DND-41 (cell line): ENCODE results near the gene NUP85.

Experiments used
- EZH2 ChIP-seq: IDR thresholded peaks from 3 replicates; pipeline ENCODE4 v1.6.1; 2012; ENCODE audit warnings: borderline replicate concordance, low read depth, mild to moderate bottlenecking, moderate library complexity, low read length, inconsistent platforms; ENCODE audit not compliant: severe bottlenecking
- TF ChIP-seq, protein P1 (sequence below): IDR thresholded peaks from 2 replicates; pipeline ENCODE4 v1.5.1; 2012; ENCODE audit warnings: borderline replicate concordance, low read length, moderate library complexity, mild to moderate bottlenecking; ENCODE audit not compliant: poor library complexity, severe bottlenecking; ENCODE audit errors: extremely low read depth

DNA sequence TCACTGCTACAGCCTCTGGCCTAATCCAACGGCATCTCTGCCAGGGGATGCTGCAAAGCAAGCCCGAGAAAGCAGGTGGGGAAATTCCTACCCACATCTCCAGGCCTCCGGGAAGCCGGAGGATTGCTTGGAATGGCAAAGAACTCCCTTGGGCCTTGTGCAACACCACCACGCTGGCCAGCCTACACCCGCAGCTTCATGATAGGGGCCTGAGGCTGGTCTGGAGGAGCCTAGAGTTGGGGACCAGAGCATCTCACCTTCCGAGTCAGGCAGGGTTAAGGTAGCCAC lies 35.6 kb downstream of the NUP85 start:
- TF ChIP-seq, protein P1, sequence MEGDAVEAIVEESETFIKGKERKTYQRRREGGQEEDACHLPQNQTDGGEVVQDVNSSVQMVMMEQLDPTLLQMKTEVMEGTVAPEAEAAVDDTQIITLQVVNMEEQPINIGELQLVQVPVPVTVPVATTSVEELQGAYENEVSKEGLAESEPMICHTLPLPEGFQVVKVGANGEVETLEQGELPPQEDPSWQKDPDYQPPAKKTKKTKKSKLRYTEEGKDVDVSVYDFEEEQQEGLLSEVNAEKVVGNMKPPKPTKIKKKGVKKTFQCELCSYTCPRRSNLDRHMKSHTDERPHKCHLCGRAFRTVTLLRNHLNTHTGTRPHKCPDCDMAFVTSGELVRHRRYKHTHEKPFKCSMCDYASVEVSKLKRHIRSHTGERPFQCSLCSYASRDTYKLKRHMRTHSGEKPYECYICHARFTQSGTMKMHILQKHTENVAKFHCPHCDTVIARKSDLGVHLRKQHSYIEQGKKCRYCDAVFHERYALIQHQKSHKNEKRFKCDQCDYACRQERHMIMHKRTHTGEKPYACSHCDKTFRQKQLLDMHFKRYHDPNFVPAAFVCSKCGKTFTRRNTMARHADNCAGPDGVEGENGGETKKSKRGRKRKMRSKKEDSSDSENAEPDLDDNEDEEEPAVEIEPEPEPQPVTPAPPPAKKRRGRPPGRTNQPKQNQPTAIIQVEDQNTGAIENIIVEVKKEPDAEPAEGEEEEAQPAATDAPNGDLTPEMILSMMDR, result no peak
- TF ChIP-seq EZH2, result no peak
